ENCODE results near the gene PTAFR. TPM values are rescaled to one million over a fixed set of nuclear protein-coding genes. Genes with fewer than 3 reads are reported as not detected.
A peak's percentile ranks its signal among the peaks of the same experiment; 100 is the strongest.

The PTAFR gene
- total RNA-seq, 2 donors from 2014 or later = 0.58 to 0.77 TPM

GRCh38 chr1:28163496-28164161 is 12.9 kb downstream of the PTAFR start:
- TF ChIP-seq CTCF (conservative IDR thresholded peaks at IDR 0.05) = no peak
- no peak overlapping the region for H3K4me3 ChIP-seq (ENCODE audit: low read length)
- peak; percentile 58 for DNase-seq
- H3K27ac ChIP-seq (ENCODE audit: low read depth, low read length) = no peak overlapping the region
- Mint-ChIP-seq H3K4me3 (no peak overlapping the region), H3K4me1 (peaks cover 15% of the 10 kb centered on the region), H3K27me3 (ENCODE audit: insufficient read depth) (no peaks in the 10 kb centered on the region), H3K9me3 (peaks cover 2% of the 10 kb centered on the region), H3K27ac (peak overlapping the region; percentile 5), H3K36me3 (ENCODE audit: low read depth) (no peaks in the 10 kb centered on the region)
- H3K9me3 ChIP-seq (ENCODE audit: control insufficient read depth, low read length) = no peaks in the 10 kb centered on the region
- H3K36me3 ChIP-seq (ENCODE audit: control insufficient read depth, insufficient read depth, low read length) = no peaks in the 10 kb centered on the region
- H3K4me1 ChIP-seq (ENCODE audit: control insufficient read depth, insufficient read depth, low read length) = peaks cover 8% of the 10 kb centered on the region
- H3K9ac ChIP-seq (ENCODE audit: extremely low read depth, low read length, poor library complexity, severe bottlenecking) = no peak overlapping the region
- no peaks in the 10 kb centered on the region for H3K27me3 ChIP-seq (ENCODE audit: control insufficient read depth, insufficient read depth, low read length, poor library complexity, severe bottlenecking)
- WGBS, 2 experiments (ENCODE audit: insufficient coverage in 1 of 2, insufficient read length in 1 of 2) = 91 to 92% methylated on average over 2 to 4 of the region's 4 CpGs

DNA sequence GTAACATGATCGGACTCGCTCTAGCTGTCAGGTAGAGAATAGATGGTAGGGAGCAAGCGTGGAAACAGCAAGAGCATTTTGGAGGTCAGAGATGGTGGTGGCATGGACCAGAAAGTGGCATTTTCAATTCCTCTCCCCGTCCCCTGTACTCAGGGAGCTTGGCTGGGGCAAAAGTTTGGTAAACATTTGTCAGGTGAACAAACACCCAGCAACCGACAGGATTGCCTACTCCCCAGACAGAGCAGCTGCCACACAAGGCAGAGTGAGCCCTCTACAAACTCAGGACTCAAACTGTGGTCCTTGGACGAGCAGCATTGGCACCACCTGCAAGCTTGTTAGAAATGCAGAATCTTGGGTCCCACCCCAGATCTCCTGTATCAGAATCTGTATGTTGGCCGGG is 14.3 kb downstream of the PTAFR start:
- H3K4me1 Mint-ChIP-seq = peaks cover 15% of the 10 kb centered on the region
- Histone ChIP-seq H3K4me1 (ENCODE audit: control insufficient read depth, insufficient read depth, low read length) (peaks cover 8% of the 10 kb centered on the region), H3K9me3 (ENCODE audit: control insufficient read depth, low read length) (no peaks in the 10 kb centered on the region), H3K4me3 (ENCODE audit: low read length) (no peak overlapping the region), H3K9ac (ENCODE audit: extremely low read depth, low read length, poor library complexity, severe bottlenecking) (no peak overlapping the region), H3K27me3 (ENCODE audit: control insufficient read depth, insufficient read depth, low read length, poor library complexity, severe bottlenecking) (no peaks in the 10 kb centered on the region), H3K27ac (ENCODE audit: low read depth, low read length) (no peak overlapping the region), H3K36me3 (ENCODE audit: control insufficient read depth, insufficient read depth, low read length) (no peaks in the 10 kb centered on the region)
- 91 to 93% methylated on average over 5 to 7 of the region's 7 CpGs for WGBS, 2 experiments (ENCODE audit: insufficient coverage in 1 of 2, insufficient read length in 1 of 2)
- H3K4me3 Mint-ChIP-seq = no peak overlapping the region
- H3K36me3 Mint-ChIP-seq (ENCODE audit: low read depth) = no peaks in the 10 kb centered on the region
- TF ChIP-seq CTCF (conservative IDR thresholded peaks at IDR 0.05) = no peak
- H3K27ac Mint-ChIP-seq = no peak overlapping the region
- peaks cover 2% of the 10 kb centered on the region for H3K9me3 Mint-ChIP-seq
- no peaks in the 10 kb centered on the region for H3K27me3 Mint-ChIP-seq (ENCODE audit: insufficient read depth)
- no peak for DNase-seq

DNA sequence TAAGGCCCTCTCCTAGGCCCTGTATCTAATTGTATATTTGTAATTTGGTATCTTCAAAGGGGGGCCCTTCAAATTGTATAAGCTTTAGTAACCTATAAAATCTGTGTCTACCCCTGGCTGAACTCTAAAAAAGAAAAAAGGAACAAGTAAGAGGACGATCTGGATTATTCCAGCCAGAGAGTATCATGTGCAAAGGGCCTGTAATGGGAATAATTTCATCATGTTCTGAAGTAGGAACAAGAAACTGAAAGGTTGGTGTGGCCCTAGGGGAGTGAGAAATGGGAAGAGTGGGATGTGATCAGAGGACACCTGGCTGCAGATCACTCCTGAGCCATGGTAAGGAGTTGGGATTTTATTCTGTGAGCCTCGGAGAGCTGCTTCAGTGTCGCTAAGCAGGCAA is 14.7 kb downstream of the PTAFR start:
- Histone ChIP-seq H3K4me1 (ENCODE audit: control insufficient read depth, insufficient read depth, low read length) (peaks cover 8% of the 10 kb centered on the region), H3K27ac (ENCODE audit: low read depth, low read length) (no peak overlapping the region), H3K4me3 (ENCODE audit: low read length) (no peak overlapping the region), H3K36me3 (ENCODE audit: control insufficient read depth, insufficient read depth, low read length) (no peaks in the 10 kb centered on the region), H3K9ac (ENCODE audit: extremely low read depth, low read length, poor library complexity, severe bottlenecking) (no peak overlapping the region), H3K27me3 (ENCODE audit: control insufficient read depth, insufficient read depth, low read length, poor library complexity, severe bottlenecking) (no peaks in the 10 kb centered on the region), H3K9me3 (ENCODE audit: control insufficient read depth, low read length) (no peaks in the 10 kb centered on the region)
- Mint-ChIP-seq H3K36me3 (ENCODE audit: low read depth) (no peaks in the 10 kb centered on the region), H3K27ac (no peak overlapping the region), H3K9me3 (peaks cover 2% of the 10 kb centered on the region), H3K4me1 (peaks cover 15% of the 10 kb centered on the region), H3K27me3 (ENCODE audit: insufficient read depth) (no peaks in the 10 kb centered on the region), H3K4me3 (no peak overlapping the region)
- TF ChIP-seq CTCF (conservative IDR thresholded peaks at IDR 0.05) = no peak
- WGBS, 2 experiments (ENCODE audit: insufficient coverage in 1 of 2, insufficient read length in 1 of 2) = 89 to 95% methylated on average over 3 of the region's 3 CpGs
- no peak for DNase-seq

Measured in endodermal cell (in vitro differentiated cells).